ENCODE data around the gene TBC1D5.
"Not testable (repeated sequence)": the region's sequence is repeated elsewhere in the genome, so short reads cannot be mapped to it uniquely, and the experiment has no call there.

TBC1D5 gene

GRCh38 chr3:17749705-17750293 is 7.4 kb upstream of the TBC1D5 start:
- DNase-seq = no peak

- DNase-seq = no peak
Measured at GRCh38 chr3:17749281-17749680, 6.8 kb upstream of the TBC1D5 start.

- no peak for DNase-seq
Measured at GRCh38 chr3:17747890-17748247, 5.4 kb upstream of the TBC1D5 start.

- no peak for DNase-seq
Measured at GRCh38 chr3:17747174-17747889, 4.9 kb upstream of the TBC1D5 start.

- no peak for DNase-seq
Measured at GRCh38 chr3:17745894-17746293, 3.5 kb upstream of the TBC1D5 start.

GRCh38 chr3:17745301-17745700 is 2.9 kb upstream of the TBC1D5 start:
- no peak for DNase-seq

GRCh38 chr3:17744693-17745092 is 2.3 kb upstream of the TBC1D5 start:
- DNase-seq = no peak

GRCh38 chr3:17743658-17743995 is 1.2 kb upstream of the TBC1D5 start:
- DNase-seq = no peak

- no peak for DNase-seq
Measured at GRCh38 chr3:17742880-17743657, 638 bp upstream of the TBC1D5 start.

GRCh38 chr3:17741621-17742101 is 770 bp downstream of the TBC1D5 start:
- DNase-seq = no peak

- peak; percentile 22 for DNase-seq
Measured at GRCh38 chr3:17740721-17741141, 1.7 kb downstream of the TBC1D5 start.

- no peak for DNase-seq
Measured at GRCh38 chr3:17738921-17739320, 3.5 kb downstream of the TBC1D5 start.

GRCh38 chr3:17738219-17738618 is 4.2 kb downstream of the TBC1D5 start:
- no peak for DNase-seq

GRCh38 chr3:17737591-17737990 is 4.8 kb downstream of the TBC1D5 start:
- no peak for DNase-seq

- not testable (repeated sequence) for DNase-seq
Measured at GRCh38 chr3:17735362-17735761, 7.1 kb downstream of the TBC1D5 start.

GRCh38 chr3:17733768-17734167 is 8.7 kb downstream of the TBC1D5 start:
- no peak for DNase-seq

GRCh38 chr3:17733215-17733614 is 9.2 kb downstream of the TBC1D5 start:
- DNase-seq = no peak

GRCh38 chr3:17730318-17730967 is 12.0 kb downstream of the TBC1D5 start:
- DNase-seq = peak; percentile 49

GRCh38 chr3:17726313-17726712 is 16.1 kb downstream of the TBC1D5 start:
- no peak for DNase-seq

GRCh38 chr3:17725844-17726243 is 16.6 kb downstream of the TBC1D5 start:
- DNase-seq = not testable (repeated sequence)

- DNase-seq = no peak
Measured at GRCh38 chr3:17724948-17725347, 17.5 kb downstream of the TBC1D5 start.

- no peak for DNase-seq
Measured at GRCh38 chr3:17724122-17724521, 18.3 kb downstream of the TBC1D5 start.

- no peak for DNase-seq
Measured at GRCh38 chr3:17717411-17717810, 25.0 kb downstream of the TBC1D5 start.
